HAP-1 (cell line): Measurements from ENCODE around the gene B3GNT7.
A peak's percentile ranks its signal among the peaks of the same experiment; 100 is the strongest.

Experiments
- DNase-seq, 2 experiments: peaks; one replicate each; pipeline ENCODE4 v3.0.0-alpha.2; 2016 to 2020; ENCODE audit warnings: low spot score in 2 of 2
- H3K27me3 ChIP-seq: fragments of 250-450 bp; sonication (Bioruptor Pico); 2 replicates; pipeline ENCODE4 v1.5.1; 2020; ENCODE audit warnings: low read depth, mild to moderate bottlenecking, moderate library complexity
- H3K36me3 ChIP-seq: fragments of 250-450 bp; sonication (Bioruptor Pico); replicated peaks from 2 replicates; pipeline ENCODE4 v1.5.1; 2020; ENCODE audit warnings: mild to moderate bottlenecking
- H3K4me1 ChIP-seq: fragments of 250-450 bp; sonication (Bioruptor Pico); 2 replicates; pipeline ENCODE4 v1.5.1; 2020; ENCODE audit warnings: mild to moderate bottlenecking
- H3K4me3 ChIP-seq: fragments of 250-450 bp; sonication (Bioruptor Pico); 2 replicates; pipeline ENCODE4 v1.5.1; 2020; ENCODE audit warnings: mild to moderate bottlenecking, moderate library complexity
- H3K9me3 ChIP-seq: fragments of 250-450 bp; sonication (Bioruptor Pico); 2 replicates; pipeline ENCODE4 v1.5.1; 2020; ENCODE audit warnings: mild to moderate bottlenecking, moderate library complexity
- in situ Hi-C: fragments of 300-500 bp; cut with MboI; formaldehyde crosslinking; loops from 3 replicates; pipeline ENCODE4 v1.14.3; 2020; ENCODE audit warnings: low sequenced_read_pairs, inconsistent platforms, mixed read lengths

B3GNT7 gene

DNA sequence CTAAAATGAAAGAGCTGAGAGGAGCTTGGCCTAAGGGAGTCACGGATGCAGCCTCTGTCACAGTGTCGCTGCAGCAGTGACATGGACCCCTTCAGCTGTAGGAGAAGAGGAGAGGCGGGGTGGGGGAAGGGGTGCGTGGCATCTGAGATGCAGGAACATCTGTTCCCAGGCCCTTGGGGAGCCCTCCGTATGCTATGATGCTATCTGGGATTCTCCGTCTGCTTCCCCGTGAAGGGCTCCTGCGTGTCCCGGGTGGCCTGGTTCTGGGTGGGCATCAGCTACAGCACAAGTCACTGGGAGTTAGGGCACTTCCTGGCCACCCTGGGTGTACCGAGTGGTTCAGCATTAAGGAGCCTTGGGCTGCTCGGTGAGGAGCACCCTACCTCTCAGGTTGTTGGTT, 35.6 kb upstream of the B3GNT7 start:
- in situ Hi-C loops = no loop called here
- no peak overlapping the region for H3K4me3 ChIP-seq
- H3K27me3 ChIP-seq = no peaks in the 10 kb centered on the region
- H3K36me3 ChIP-seq = no peaks in the 10 kb centered on the region
- H3K4me1 ChIP-seq = peaks cover 3% of the 10 kb centered on the region
- no peak for DNase-seq
- H3K9me3 ChIP-seq = no peaks in the 10 kb centered on the region

- in situ Hi-C loops = no loop called here
- no peak overlapping the region for H3K4me3 ChIP-seq
- peaks cover 7% of the 10 kb centered on the region for H3K4me1 ChIP-seq
- no peaks in the 10 kb centered on the region for H3K9me3 ChIP-seq
- no peaks in the 10 kb centered on the region for H3K27me3 ChIP-seq
- H3K36me3 ChIP-seq = no peaks in the 10 kb centered on the region
- DNase-seq = no peak
These were observed 35.1 kb upstream of the B3GNT7 start for GRCh38 chr2:231360401-231360800.

DNA sequence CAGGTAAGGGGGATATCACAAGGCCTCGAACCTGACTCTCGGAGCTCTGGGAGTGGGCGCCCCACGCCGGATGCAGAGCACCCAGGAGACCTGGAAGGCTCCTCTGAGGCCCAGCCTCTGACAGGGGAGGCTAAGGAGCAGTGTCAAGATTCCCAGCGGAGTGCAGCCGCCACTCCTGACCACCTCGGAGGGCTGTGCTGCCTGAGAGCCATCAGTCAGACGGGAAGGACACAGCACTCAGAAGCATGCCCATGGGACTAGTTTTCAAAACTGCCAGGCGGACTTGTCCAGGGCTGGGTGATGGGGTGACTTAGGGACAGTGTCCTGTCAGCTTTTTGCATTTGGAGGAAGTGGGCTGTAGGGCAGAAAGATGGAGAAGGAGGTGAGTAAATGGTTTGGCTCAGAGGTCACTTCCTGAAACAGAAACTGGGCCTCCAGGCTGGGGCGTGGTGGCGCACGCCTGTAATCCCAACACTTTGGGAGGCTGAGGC, 34.6 kb upstream of the B3GNT7 start:
- no peak for DNase-seq
- in situ Hi-C loops = no loop called here

DNA sequence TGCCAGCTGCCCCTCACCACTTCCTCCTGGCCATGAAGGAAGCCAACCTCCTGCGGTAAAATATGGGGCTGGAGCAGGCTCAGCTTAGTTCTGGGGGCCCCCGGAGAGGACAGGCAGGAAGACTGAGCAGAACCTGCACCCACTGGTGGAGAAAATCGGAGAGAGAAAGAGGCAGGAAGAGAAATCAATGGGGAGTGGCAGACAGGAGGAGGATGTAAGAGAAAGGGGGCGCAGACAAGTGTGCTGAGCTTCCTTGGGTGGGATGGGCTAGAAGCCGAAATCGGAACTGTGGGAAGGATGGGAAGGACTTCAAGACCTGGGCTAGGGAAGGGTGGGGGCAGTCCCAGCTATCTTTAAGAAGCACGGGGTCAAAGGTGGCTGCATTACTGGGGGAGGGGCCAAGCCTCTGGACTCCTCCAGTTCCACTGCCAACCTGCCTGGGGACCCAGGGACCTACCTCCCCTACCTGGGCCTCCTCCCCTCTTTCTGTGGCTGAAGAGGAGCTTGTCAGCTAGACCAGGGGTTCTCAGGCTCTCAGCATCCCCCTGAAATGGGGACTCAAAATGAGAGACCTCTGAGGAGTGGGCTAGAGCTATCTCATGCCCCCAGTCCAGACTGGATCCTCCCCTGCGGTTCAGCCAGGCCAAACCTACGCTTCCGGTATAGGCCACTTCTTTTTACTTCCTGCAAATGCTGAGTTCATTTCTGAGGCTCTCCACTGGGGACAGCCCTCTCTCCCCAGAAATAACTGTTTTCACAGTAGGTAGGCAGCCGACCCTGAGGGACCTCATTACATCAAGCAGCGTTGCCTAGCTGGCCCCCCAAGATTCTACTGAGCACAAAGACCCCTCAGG, 33.6 kb upstream of the B3GNT7 start:
- Histone ChIP-seq H3K27me3 (no peaks in the 10 kb centered on the region), H3K36me3 (no peaks in the 10 kb centered on the region), H3K4me1 (peaks cover 13% of the 10 kb centered on the region), H3K4me3 (no peak overlapping the region), H3K9me3 (no peaks in the 10 kb centered on the region)
- DNase-seq = no peak
- in situ Hi-C loops = no loop called here

More for the DNA sequence above, 34.6 kb upstream of the B3GNT7 start:
- Histone ChIP-seq H3K36me3 (no peaks in the 10 kb centered on the region), H3K9me3 (no peaks in the 10 kb centered on the region), H3K4me3 (no peak overlapping the region), H3K4me1 (peaks cover 12% of the 10 kb centered on the region), H3K27me3 (no peaks in the 10 kb centered on the region)

DNA sequence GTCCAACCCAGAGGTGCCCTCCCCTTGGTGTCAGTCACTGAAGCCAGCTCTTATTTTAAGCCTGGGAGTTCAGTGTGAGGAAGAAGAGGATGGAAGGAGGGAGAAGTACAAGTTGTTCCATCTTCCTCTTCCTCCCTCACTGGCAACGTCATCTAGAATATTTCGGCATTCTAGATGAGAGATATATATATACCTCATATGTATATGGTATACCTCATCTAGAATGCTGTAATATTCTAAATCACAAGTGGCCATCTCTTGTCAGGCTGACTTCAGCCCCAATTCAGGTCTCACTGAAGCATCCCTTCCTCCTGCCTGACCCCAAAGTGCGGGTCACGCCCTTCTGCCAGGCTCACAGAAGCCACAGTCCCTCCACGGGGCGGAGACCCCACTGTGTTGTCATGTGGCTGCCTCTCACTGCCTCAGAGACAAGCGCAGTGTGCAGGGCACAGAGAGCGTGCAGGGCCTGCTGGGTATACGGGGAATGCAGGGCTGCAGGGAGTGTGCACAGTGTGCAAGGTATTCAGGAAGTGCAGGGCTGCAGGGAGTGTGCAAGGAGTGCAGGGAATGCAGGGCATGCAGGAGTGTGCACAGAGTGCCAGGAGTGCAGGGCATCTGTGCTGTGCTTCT, 32.8 kb upstream of the B3GNT7 start:
- H3K27me3 ChIP-seq = no peaks in the 10 kb centered on the region
- H3K36me3 ChIP-seq = no peaks in the 10 kb centered on the region
- in situ Hi-C loops = no loop called here
- no peak for DNase-seq
- H3K4me1 ChIP-seq = peaks cover 13% of the 10 kb centered on the region
- no peaks in the 10 kb centered on the region for H3K9me3 ChIP-seq
- H3K4me3 ChIP-seq = no peak overlapping the region

DNA sequence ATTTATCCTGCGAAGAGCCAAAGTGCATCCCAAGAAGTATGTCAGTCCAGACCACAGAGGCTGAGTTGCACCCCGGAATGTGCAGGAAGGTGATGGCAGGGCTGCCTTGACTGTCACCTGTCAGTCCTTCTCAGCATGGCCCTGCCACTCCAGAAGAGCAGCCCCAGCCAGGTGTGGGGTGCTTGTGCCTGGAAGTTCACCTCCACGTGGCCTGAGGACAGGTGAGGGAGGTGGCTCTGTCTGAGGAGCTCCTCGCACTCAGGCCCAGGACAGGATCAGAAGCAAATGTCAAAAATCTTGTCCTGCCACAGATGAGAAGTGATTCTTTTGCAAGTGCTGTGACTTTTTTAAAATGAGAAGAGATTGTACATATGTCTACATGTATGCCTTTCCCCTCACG, 31.4 kb upstream of the B3GNT7 start:
- H3K27me3 ChIP-seq = no peaks in the 10 kb centered on the region
- no peaks in the 10 kb centered on the region for H3K36me3 ChIP-seq
- in situ Hi-C loops = no loop called here
- DNase-seq = no peak
- no peak overlapping the region for H3K4me3 ChIP-seq
- H3K9me3 ChIP-seq = no peaks in the 10 kb centered on the region
- peaks cover 13% of the 10 kb centered on the region for H3K4me1 ChIP-seq

GRCh38 chr2:231364961-231365810, 30.3 kb upstream of the B3GNT7 start:
- Histone ChIP-seq H3K4me1 (peaks cover 19% of the 10 kb centered on the region), H3K9me3 (no peaks in the 10 kb centered on the region), H3K4me3 (no peak overlapping the region), H3K36me3 (no peaks in the 10 kb centered on the region), H3K27me3 (no peaks in the 10 kb centered on the region)
- DNase-seq = peak; percentile 83 to 94
- in situ Hi-C loops = no loop called here

DNA sequence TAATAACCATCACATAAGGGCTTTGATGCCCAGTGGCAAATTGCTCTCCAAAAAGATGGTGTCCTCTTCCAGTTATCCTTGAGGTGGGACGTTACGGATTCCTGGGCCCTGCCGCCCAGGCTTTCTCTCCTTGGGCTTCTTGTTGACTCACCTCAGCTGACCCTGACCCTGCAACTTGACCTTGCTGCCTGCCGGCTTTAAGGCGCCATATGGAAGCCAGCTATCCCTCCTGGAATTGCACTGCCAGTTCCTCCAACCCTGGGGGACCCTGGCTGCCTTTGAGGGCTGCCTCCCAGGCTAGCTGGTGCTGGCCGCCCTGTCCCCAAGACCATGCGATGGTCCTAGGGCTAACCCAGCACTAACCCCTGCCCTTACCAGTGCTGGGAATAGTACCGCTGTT, 28.3 kb upstream of the B3GNT7 start:
- no peaks in the 10 kb centered on the region for H3K36me3 ChIP-seq
- DNase-seq = no peak
- H3K27me3 ChIP-seq = no peaks in the 10 kb centered on the region
- H3K4me3 ChIP-seq = no peak overlapping the region
- in situ Hi-C loops = no loop called here
- H3K4me1 ChIP-seq = peaks cover 29% of the 10 kb centered on the region
- H3K9me3 ChIP-seq = no peaks in the 10 kb centered on the region

- H3K4me1 ChIP-seq = peaks cover 28% of the 10 kb centered on the region
- H3K9me3 ChIP-seq = no peaks in the 10 kb centered on the region
- H3K27me3 ChIP-seq = no peaks in the 10 kb centered on the region
- H3K36me3 ChIP-seq = no peaks in the 10 kb centered on the region
- peak in 1 of 2 experiments; percentile 30 for DNase-seq
- in situ Hi-C loops = no loop called here
- H3K4me3 ChIP-seq = no peak overlapping the region
These were observed 25.7 kb upstream of the B3GNT7 start for GRCh38 chr2:231369580-231370428.

DNA sequence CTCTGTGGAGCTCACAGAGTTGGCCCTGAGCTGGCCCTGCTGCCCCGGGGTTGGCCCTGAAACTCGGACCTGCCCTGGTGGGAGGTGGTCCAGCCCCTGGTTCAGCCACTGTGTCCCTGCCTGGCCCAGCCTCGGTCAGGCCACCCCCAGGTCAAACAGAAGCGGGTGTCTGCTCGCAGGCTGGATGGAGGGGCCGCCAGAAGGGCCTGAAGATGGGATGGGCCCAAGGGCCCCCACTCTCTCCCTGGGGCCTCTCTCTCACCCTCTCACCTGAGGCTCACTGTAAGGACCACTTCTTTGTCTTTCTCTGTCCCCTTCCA, 25.1 kb upstream of the B3GNT7 start:
- Histone ChIP-seq H3K27me3 (no peaks in the 10 kb centered on the region), H3K4me1 (peaks cover 22% of the 10 kb centered on the region), H3K4me3 (no peak overlapping the region), H3K36me3 (no peaks in the 10 kb centered on the region), H3K9me3 (no peaks in the 10 kb centered on the region)
- no peak for DNase-seq
- in situ Hi-C loops = no loop called here

DNA sequence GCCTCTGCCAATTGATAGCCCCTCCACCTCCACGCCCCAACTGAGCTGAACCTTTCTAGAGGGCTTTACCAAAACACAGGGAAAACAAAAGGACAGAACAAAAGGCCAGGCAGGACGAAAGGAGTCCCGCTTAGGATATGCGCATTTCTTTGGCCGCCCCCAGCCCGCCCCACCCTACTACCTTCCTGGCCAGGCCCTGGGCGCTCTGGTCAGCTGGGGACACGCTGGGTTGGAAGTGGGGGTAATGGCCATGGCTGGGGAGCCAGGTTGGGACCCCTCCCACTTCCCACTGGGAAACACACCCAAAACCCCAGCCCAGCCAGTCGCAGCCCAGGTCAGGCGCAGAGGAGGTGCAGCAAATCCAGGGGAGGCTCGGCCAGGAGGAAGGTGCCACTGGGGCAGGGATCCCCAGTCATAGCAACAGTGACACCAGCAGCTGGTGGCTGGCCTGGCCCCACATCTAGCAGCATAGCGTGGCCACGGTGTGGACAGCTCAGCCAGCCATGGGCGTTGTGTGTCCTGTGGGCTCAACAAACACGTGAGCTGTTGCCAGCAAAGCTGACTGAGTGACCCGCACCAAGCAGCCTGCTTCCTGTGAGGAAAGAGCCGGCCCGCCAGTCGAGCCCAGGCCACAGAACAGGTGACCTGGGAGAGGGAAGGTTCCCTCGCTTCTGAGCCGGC, 24.6 kb upstream of the B3GNT7 start:
- peaks cover 20% of the 10 kb centered on the region for H3K4me1 ChIP-seq
- no peaks in the 10 kb centered on the region for H3K27me3 ChIP-seq
- peak; percentile 51 to 72 for DNase-seq
- no peaks in the 10 kb centered on the region for H3K9me3 ChIP-seq
- in situ Hi-C loops = no loop called here
- H3K36me3 ChIP-seq = no peaks in the 10 kb centered on the region
- no peak overlapping the region for H3K4me3 ChIP-seq

- no peak for DNase-seq
- no peaks in the 10 kb centered on the region for H3K36me3 ChIP-seq
- in situ Hi-C loops = no loop called here
- H3K27me3 ChIP-seq = no peaks in the 10 kb centered on the region
- H3K4me3 ChIP-seq = no peak overlapping the region
- H3K9me3 ChIP-seq = no peaks in the 10 kb centered on the region
- H3K4me1 ChIP-seq = peaks cover 24% of the 10 kb centered on the region
These were observed 24.0 kb upstream of the B3GNT7 start for GRCh38 chr2:231371430-231372054.
